Mucosa of gallbladder (tissue), 1 donor: ENCODE measurements around the gene FOXN4. TPM values are rescaled to one million over a fixed set of nuclear protein-coding genes. Genes with fewer than 3 reads are reported as not detected.

Source experiments
- total RNA-seq: library from RNA; stranded (reverse); gene quantifications from one replicate; pipeline ENCODE4 v1.2.1, GENCODE V29; 2021
- donor health status: DM: no; HTN: no; CAD: no.

Gene FOXN4
- total RNA-seq, 1 donor from 2014 or later: not detected

Other genes with a start within 250 kb of the FOXN4 start
- gene ALKBH2, start 215.8 kb downstream of the FOXN4 start, total RNA-seq: 8.3 TPM
- 30.8 TPM for gene UNG, start 211.7 kb downstream of the FOXN4 start, total RNA-seq
- 56.9 TPM for gene ACACB, start 192.7 kb downstream of the FOXN4 start, total RNA-seq
- not detected for gene MYO1H, start 38.6 kb upstream of the FOXN4 start, total RNA-seq
- 58.1 TPM for gene KCTD10, start 168.0 kb upstream of the FOXN4 start, total RNA-seq
- 48.5 TPM for gene UBE3B, start 168.3 kb upstream of the FOXN4 start, total RNA-seq